ENCODE measurements around the gene FRMD6. TPM values are rescaled to one million over a fixed set of nuclear protein-coding genes. Genes with fewer than 3 reads are reported as not detected.

Gene FRMD6
- total and polyA plus RNA-seq, 2 experiments from 2014 or later = 5.4 to 18.7 TPM

GRCh38 chr14:51663783-51664326 lies 12.1 kb downstream of the FRMD6 start:
- peaks cover 71% of the 10 kb centered on the region for H3K79me2 ChIP-seq (replicated peaks; ENCODE audit: insufficient read depth)

More at GRCh38 chr14:51663783-51664326, 12.1 kb downstream of the FRMD6 start:
- Histone ChIP-seq H3K27ac (ENCODE audit: low read depth) (no peak overlapping the region), H3K4me3 (no peak overlapping the region), H3K4me1 (ENCODE audit: insufficient read depth) (peaks cover 5% of the 10 kb centered on the region; the same call in 1 of the 2 replicates), H3F3A (replicated peaks; ENCODE audit: low read depth) (no peaks in the 10 kb centered on the region), H3K9me2 (ENCODE audit: insufficient read depth) (0 out of 2 replicates have a peak, but pooled peaks cover 2% of the 10 kb centered on the region), H3K36me3 (ENCODE audit: insufficient read depth) (no peaks in the 10 kb centered on the region), H4K20me1 (replicated peaks; ENCODE audit: insufficient read depth) (no peaks in the 10 kb centered on the region), H3K4me2 (no peak overlapping the region), H3K27me3 (ENCODE audit: insufficient read depth) (no peaks in the 10 kb centered on the region), H2AFZ (no peak overlapping the region)
- Mint-ChIP-seq H3K9me3 (peaks cover 2% of the 10 kb centered on the region), H3K27ac (no peak overlapping the region), H3K36me3 (ENCODE audit: low read depth) (peaks cover 12% of the 10 kb centered on the region; the same call in 2 of the 3 replicates), H3K27me3 (ENCODE audit: insufficient read depth, low read depth, poor library complexity) (no peaks in the 10 kb centered on the region), H3K4me1 (peaks cover 10% of the 10 kb centered on the region), H3K4me3 (no peak overlapping the region)
- no peak for TF ChIP-seq ZNF462 (CRISPR knock-in tag; IDR thresholded peaks at IDR 0.05)
- TF ChIP-seq STAT1 (IDR thresholded peaks at IDR 0.05; ENCODE audit: unreplicated experiment) = no peak
- TF ChIP-seq EZH2 (IDR thresholded peaks at IDR 0.05; ENCODE audit: low read depth, unreplicated experiment) = no peak
- TF ChIP-seq NANOG (IDR thresholded peaks at IDR 0.05; ENCODE audit: borderline replicate concordance) = no peak
- no peak for TF ChIP-seq POLR2AphosphoS5 (IDR thresholded peaks at IDR 0.05; ENCODE audit: low read depth)
- no peak for TF ChIP-seq REST (IDR thresholded peaks at IDR 0.05; ENCODE audit: unreplicated experiment)
- TF ChIP-seq ZNF114 (CRISPR knock-in tag; IDR thresholded peaks at IDR 0.05) = no peak
- TF ChIP-seq CREB1 (CRISPR knock-in tag; IDR thresholded peaks at IDR 0.05; ENCODE audit: low read depth) = no peak
- no peak for TF ChIP-seq JUNB (IDR thresholded peaks at IDR 0.05; ENCODE audit: unreplicated experiment)
- no peak for TF ChIP-seq ZNF331 (CRISPR knock-in tag; IDR thresholded peaks at IDR 0.05; ENCODE audit: low read depth)
- no peak for TF ChIP-seq EZH2phosphoT487 (IDR thresholded peaks at IDR 0.05; ENCODE audit: unreplicated experiment)
- no peak for TF ChIP-seq CTCF (conservative IDR thresholded peaks at IDR 0.05; ENCODE audit: low read depth in 2 of 2)
- no peak for TF ChIP-seq ETS1 (IDR thresholded peaks at IDR 0.05)
- DNase-seq (ENCODE audit: low spot score) (no peak), ATAC-seq (no peak)
